HepG2 (cell line): Measurements from ENCODE around the gene CBLC. TPM values are rescaled to one million over a fixed set of nuclear protein-coding genes. Genes with fewer than 3 reads are reported as not detected.

ENCODE experiments used
- ATF1 ChIP-seq: IDR thresholded peaks from 2 replicates; pipeline ENCODE4 v1.6.1; 2016; ENCODE audit warnings: mild to moderate bottlenecking, control low read depth
- ATF7-NPFF ChIP-seq: sonication (generic); formaldehyde crosslinking; IDR thresholded peaks from 2 replicates; pipeline ENCODE4 v1.8.1; 2023; ENCODE audit warnings: mild to moderate bottlenecking, low read depth, missing genetic modification reagents, moderate library complexity
- CEBPG ChIP-seq: IDR thresholded peaks from 2 replicates; pipeline ENCODE4 v1.6.1; 2016
- CERS6 ChIP-seq: sonication (generic); formaldehyde crosslinking; IDR thresholded peaks from 2 replicates; pipeline ENCODE4 v1.5.0; 2020; ENCODE audit warnings: missing genetic modification reagents
- EHMT2 ChIP-seq: fragments of 200-600 bp; sonication (generic); IDR thresholded peaks from 2 replicates; pipeline ENCODE4 v1.7.0; 2017; ENCODE audit warnings: antibody characterized with exemption, low read depth, low read length, borderline replicate concordance
- EP300 ChIP-seq, 3 experiments: sonication (generic) in 1 of 3; formaldehyde crosslinking in 1 of 3; IDR thresholded peaks; 2 replicates each; pipeline versions ENCODE4 v1.5.1 to v1.6.1; 2011 to 2020; ENCODE audit warnings: low read depth in 2 of 3, low read length in 2 of 3, borderline replicate concordance in 1 of 3, improper control_type of control experiment in 1 of 3, mild to moderate bottlenecking in 1 of 3, missing genetic modification reagents in 1 of 3, moderate library complexity in 1 of 3
- FIP1L1 ChIP-seq: fragments of 200-400 bp; formaldehyde crosslinking; IDR thresholded peaks from 2 replicates; pipeline ENCODE4 v1.6.1; 2018; ENCODE audit warnings: low read depth, mild to moderate bottlenecking, low read length, moderate library complexity, borderline replicate concordance; ENCODE audit not compliant: insufficient read depth
- FOSL1 ChIP-seq: sonication (generic); formaldehyde crosslinking; IDR thresholded peaks from 2 replicates; pipeline ENCODE4 v1.9.0; 2021; ENCODE audit warnings: missing genetic modification reagents, borderline replicate concordance
- GTF2F1 ChIP-seq: fragments of 150-350 bp; IDR thresholded peaks from 2 replicates; pipeline ENCODE4 v1.6.1; 2014; ENCODE audit warnings: low read length
- HDAC6 ChIP-seq: fragments of 200-600 bp; sonication (generic); IDR thresholded peaks from 2 replicates; pipeline ENCODE4 v1.7.0; 2017; ENCODE audit warnings: mild to moderate bottlenecking, antibody characterized with exemption, low read length, low read depth
- JARID2 ChIP-seq: sonication (generic); formaldehyde crosslinking; IDR thresholded peaks from 2 replicates; pipeline ENCODE4 v1.8.1; 2023; ENCODE audit warnings: missing genetic modification reagents, inconsistent platforms; ENCODE audit not compliant: insufficient replicate concordance
- SMAD9 ChIP-seq: sonication (generic); formaldehyde crosslinking; IDR thresholded peaks from 2 replicates; pipeline ENCODE4 v1.5.1; 2020; ENCODE audit warnings: mild to moderate bottlenecking, missing genetic modification reagents
- SP140L ChIP-seq: sonication (generic); formaldehyde crosslinking; IDR thresholded peaks from 2 replicates; pipeline ENCODE4 v1.4.0; 2020; ENCODE audit warnings: missing genetic modification reagents, borderline replicate concordance
- ZNF616 ChIP-seq: sonication (generic); formaldehyde crosslinking; IDR thresholded peaks from 2 replicates; pipeline ENCODE4 v1.5.0; 2020; ENCODE audit warnings: low read depth, mild to moderate bottlenecking, missing genetic modification reagents
- ZNF75D ChIP-seq: sonication (generic); formaldehyde crosslinking; IDR thresholded peaks from 2 replicates; pipeline ENCODE4 v1.8.1; 2023; ENCODE audit warnings: missing genetic modification reagents, mild to moderate bottlenecking, borderline replicate concordance
- polyA plus RNA-seq, 8 experiments: library from polyadenylated mRNA; depleted of rRNA in 3 of 8; stranded (reverse) in 7 of 8; unstranded in 1 of 8; fragments of >200 nt; fragmentation: Illumina TruSeq in 4 of 8; extraction: Trizol in 4 of 8; gene quantifications; 2 replicates each; pipeline versions ENCODE4 v1.2.1 to v1.2.3, GENCODE V29; 2011 to 2016; ENCODE audit warnings: low read depth in 4 of 8, missing spikeins in 1 of 8, mixed read lengths in 1 of 8; ENCODE audit not compliant: insufficient read depth in 1 of 8
- total RNA-seq, 5 experiments: library from RNA; depleted of rRNA; stranded (reverse); fragments of >200 nt; fragmentation: Illumina TruSeq; extraction: Trizol; gene quantifications; 2 replicates each; pipeline ENCODE4 v1.2.3, GENCODE V29; 2016; ENCODE audit warnings: low read depth in 1 of 5
- TF ChIP-seq, protein P1 (sequence below): sonication (generic); formaldehyde crosslinking; IDR thresholded peaks from 2 replicates; pipeline ENCODE4 v1.4.0; 2020; ENCODE audit warnings: missing genetic modification reagents
- TF ChIP-seq, protein P2 (sequence below): sonication (generic); formaldehyde crosslinking; conservative IDR thresholded peaks from 2 replicates; pipeline ENCODE4 v1.4.0; 2020; ENCODE audit warnings: missing genetic modification reagents
- TF ChIP-seq, protein P3 (sequence below): sonication (generic); formaldehyde crosslinking; IDR thresholded peaks from 2 replicates; pipeline ENCODE4 v1.5.1; 2020; ENCODE audit warnings: mild to moderate bottlenecking, missing genetic modification reagents, borderline replicate concordance
- TF ChIP-seq, protein P4 (sequence below): sonication (generic); formaldehyde crosslinking; IDR thresholded peaks from 2 replicates; pipeline ENCODE4 v1.5.1; 2020; ENCODE audit warnings: mild to moderate bottlenecking, missing genetic modification reagents, moderate library complexity

Gene CBLC
- total and polyA plus RNA-seq, 2 of the 13 experiments (the other 11 are each of a cell fraction or from before 2014, with no cell fraction given) = 1.8 to 2.6 TPM

DNA sequence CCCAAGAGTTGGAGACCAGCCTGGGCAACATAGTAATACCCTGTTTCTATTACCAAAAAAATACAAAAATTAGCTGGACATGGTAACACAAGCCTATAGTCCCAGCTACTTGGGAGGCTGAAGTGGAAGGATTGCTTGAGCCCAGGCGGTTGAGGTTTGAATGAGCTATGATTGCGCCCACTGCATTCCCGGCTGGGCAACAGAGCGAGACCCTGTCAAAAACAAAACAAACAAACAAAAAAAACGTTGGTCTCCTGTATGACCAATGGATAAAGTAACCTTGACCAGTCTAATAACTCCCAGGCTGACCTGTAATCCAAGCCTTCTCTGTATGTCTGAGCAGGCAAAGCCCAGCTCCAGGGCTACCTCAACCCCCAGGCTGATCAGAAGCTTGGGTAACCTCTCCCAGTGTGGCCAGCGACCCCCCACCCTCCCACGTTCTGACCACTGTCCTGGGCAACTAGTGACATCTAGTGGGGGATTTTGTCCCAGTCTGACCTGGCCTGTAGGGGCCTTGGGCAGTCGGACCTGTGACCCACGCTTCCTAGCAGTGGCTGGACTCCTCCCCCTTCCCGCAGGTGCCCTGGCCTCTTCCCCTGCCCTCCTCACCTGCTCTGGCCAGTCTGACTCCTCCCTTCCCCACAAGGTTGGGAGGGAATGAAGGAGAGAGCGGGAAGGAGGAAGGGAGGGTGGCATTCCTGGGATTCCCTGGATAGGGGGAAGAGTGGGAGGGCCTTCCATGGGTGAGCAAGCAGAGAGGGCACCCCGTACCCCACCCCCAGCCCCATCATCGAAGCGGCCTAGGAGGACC is 30.2 kb downstream of the CBLC start (continued):
- TF ChIP-seq HDAC6 (no peak), CEBPG (CRISPR knock-in tag) (peak; percentile 50; the same call in 1 of the 2 replicates), GTF2F1 (no peak), SMAD9 (CRISPR knock-in tag) (no peak), SP140L (CRISPR knock-in tag) (no peak), EHMT2 (no peak), ZNF75D (no peak), CERS6 (CRISPR knock-in tag) (no peak), JARID2 (CRISPR knock-in tag) (no peak), ATF1 (no peak), EP300 (IDR thresholded peaks at IDR 0.05; ENCODE audit: low read depth in 2 of 2, low read length in 2 of 2) (no peak), EP300 (CRISPR knock-in tag; IDR thresholded peaks at IDR 0.05; ENCODE audit: borderline replicate concordance) (no peak), FIP1L1 (no peak), ATF7-NPFF (CRISPR knock-in tag) (no peak), FOSL1 (CRISPR knock-in tag) (no peak), ZNF616 (peak; percentile 53; the same call in 1 of the 2 replicates)
- TF ChIP-seq, protein P1, sequence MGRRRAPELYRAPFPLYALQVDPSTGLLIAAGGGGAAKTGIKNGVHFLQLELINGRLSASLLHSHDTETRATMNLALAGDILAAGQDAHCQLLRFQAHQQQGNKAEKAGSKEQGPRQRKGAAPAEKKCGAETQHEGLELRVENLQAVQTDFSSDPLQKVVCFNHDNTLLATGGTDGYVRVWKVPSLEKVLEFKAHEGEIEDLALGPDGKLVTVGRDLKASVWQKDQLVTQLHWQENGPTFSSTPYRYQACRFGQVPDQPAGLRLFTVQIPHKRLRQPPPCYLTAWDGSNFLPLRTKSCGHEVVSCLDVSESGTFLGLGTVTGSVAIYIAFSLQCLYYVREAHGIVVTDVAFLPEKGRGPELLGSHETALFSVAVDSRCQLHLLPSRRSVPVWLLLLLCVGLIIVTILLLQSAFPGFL (CRISPR knock-in tag) = no peak
- TF ChIP-seq, protein P2, sequence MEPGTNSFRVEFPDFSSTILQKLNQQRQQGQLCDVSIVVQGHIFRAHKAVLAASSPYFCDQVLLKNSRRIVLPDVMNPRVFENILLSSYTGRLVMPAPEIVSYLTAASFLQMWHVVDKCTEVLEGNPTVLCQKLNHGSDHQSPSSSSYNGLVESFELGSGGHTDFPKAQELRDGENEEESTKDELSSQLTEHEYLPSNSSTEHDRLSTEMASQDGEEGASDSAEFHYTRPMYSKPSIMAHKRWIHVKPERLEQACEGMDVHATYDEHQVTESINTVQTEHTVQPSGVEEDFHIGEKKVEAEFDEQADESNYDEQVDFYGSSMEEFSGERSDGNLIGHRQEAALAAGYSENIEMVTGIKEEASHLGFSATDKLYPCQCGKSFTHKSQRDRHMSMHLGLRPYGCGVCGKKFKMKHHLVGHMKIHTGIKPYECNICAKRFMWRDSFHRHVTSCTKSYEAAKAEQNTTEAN (CRISPR knock-in tag) = no peak
- TF ChIP-seq, protein P3, sequence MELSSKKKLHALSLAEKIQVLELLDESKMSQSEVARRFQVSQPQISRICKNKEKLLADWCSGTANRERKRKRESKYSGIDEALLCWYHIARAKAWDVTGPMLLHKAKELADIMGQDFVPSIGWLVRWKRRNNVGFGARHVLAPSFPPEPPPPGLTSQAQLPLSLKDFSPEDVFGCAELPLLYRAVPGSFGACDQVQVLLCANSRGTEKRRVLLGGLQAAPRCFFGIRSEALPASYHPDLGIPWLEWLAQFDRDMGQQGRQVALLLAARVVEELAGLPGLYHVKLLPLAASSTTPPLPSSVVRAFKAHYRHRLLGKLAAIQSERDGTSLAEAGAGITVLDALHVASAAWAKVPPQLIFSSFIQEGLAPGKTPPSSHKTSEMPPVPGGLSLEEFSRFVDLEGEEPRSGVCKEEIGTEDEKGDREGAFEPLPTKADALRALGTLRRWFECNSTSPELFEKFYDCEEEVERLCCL (CRISPR knock-in tag) = no peak
- TF ChIP-seq, protein P4, sequence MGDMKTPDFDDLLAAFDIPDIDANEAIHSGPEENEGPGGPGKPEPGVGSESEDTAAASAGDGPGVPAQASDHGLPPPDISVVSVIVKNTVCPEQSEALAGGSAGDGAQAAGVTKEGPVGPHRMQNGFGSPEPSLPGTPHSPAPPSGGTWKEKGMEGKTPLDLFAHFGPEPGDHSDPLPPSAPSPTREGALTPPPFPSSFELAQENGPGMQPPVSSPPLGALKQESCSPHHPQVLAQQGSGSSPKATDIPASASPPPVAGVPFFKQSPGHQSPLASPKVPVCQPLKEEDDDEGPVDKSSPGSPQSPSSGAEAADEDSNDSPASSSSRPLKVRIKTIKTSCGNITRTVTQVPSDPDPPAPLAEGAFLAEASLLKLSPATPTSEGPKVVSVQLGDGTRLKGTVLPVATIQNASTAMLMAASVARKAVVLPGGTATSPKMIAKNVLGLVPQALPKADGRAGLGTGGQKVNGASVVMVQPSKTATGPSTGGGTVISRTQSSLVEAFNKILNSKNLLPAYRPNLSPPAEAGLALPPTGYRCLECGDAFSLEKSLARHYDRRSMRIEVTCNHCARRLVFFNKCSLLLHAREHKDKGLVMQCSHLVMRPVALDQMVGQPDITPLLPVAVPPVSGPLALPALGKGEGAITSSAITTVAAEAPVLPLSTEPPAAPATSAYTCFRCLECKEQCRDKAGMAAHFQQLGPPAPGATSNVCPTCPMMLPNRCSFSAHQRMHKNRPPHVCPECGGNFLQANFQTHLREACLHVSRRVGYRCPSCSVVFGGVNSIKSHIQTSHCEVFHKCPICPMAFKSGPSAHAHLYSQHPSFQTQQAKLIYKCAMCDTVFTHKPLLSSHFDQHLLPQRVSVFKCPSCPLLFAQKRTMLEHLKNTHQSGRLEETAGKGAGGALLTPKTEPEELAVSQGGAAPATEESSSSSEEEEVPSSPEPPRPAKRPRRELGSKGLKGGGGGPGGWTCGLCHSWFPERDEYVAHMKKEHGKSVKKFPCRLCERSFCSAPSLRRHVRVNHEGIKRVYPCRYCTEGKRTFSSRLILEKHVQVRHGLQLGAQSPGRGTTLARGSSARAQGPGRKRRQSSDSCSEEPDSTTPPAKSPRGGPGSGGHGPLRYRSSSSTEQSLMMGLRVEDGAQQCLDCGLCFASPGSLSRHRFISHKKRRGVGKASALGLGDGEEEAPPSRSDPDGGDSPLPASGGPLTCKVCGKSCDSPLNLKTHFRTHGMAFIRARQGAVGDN (CRISPR knock-in tag) = peak; percentile 65
